Trophoblast cell (in vitro differentiated cells and primary cell): ENCODE results near the gene UBR7.
"Not testable (repeated sequence)": the region's sequence is repeated elsewhere in the genome, so short reads cannot be mapped to it uniquely, and the experiment has no call there.

Experiments
- DNase-seq, 2 donors: peaks; one replicate each; pipeline ENCODE4 v3.0.0-alpha.2; 2016
- H2AFZ ChIP-seq: 2 replicates; pipeline ENCODE4 v1.6.1; 2013; ENCODE audit warnings: low read length, moderate library complexity, mild to moderate bottlenecking; ENCODE audit not compliant: insufficient read depth, poor library complexity
- H2AK5ac ChIP-seq: 2 replicates; pipeline ENCODE4 v1.6.1; 2013; ENCODE audit warnings: mild to moderate bottlenecking, low read length
- H2BK120ac ChIP-seq: 2 replicates; pipeline ENCODE4 v1.6.1; 2013; ENCODE audit warnings: low read length, mild to moderate bottlenecking, moderate library complexity; ENCODE audit not compliant: insufficient read depth, poor library complexity
- H2BK12ac ChIP-seq: 2 replicates; pipeline ENCODE4 v1.6.1; 2013; ENCODE audit warnings: mild to moderate bottlenecking, low read length, moderate library complexity
- H2BK5ac ChIP-seq: 2 replicates; pipeline ENCODE4 v1.6.1; 2013; ENCODE audit warnings: low read length, low read depth, moderate library complexity, mild to moderate bottlenecking; ENCODE audit not compliant: poor library complexity
- H3K14ac ChIP-seq: 2 replicates; pipeline ENCODE4 v1.6.1; 2013; ENCODE audit warnings: mild to moderate bottlenecking, low read length
- H3K18ac ChIP-seq: 2 replicates; pipeline ENCODE4 v1.6.1; 2013; ENCODE audit warnings: mild to moderate bottlenecking, low read length
- H3K23ac ChIP-seq: 2 replicates; pipeline ENCODE4 v1.6.1; 2013; ENCODE audit warnings: low read length
- H3K27ac ChIP-seq: 2 replicates; pipeline ENCODE4 v1.5.1; 2013; ENCODE audit warnings: low read depth, mild to moderate bottlenecking, inconsistent platforms, low read length, moderate library complexity
- H3K27me3 ChIP-seq: 2 replicates; pipeline ENCODE4 v1.6.1; 2013; ENCODE audit warnings: inconsistent platforms, mild to moderate bottlenecking, low read length, moderate library complexity; ENCODE audit not compliant: insufficient read depth
- H3K36me3 ChIP-seq, 2 experiments: 1 replicate in 1 of 2; 2 replicates in 1 of 2; pipeline ENCODE4 v1.6.1; 2013; ENCODE audit warnings: low read length in 2 of 2, mild to moderate bottlenecking in 2 of 2, moderate library complexity in 1 of 2; ENCODE audit not compliant: insufficient read depth in 2 of 2, control insufficient read depth in 1 of 2
- H3K4ac ChIP-seq: 2 replicates; pipeline ENCODE4 v1.6.1; 2013; ENCODE audit warnings: low read depth, mild to moderate bottlenecking, low read length, moderate library complexity
- H3K4me1 ChIP-seq, 2 experiments: 1 replicate in 1 of 2; 2 replicates in 1 of 2; pipeline ENCODE4 v1.6.1; 2013; ENCODE audit warnings: low read length in 2 of 2, mild to moderate bottlenecking in 2 of 2, moderate library complexity in 1 of 2; ENCODE audit not compliant: insufficient read depth in 2 of 2, control insufficient read depth in 1 of 2
- H3K4me2 ChIP-seq: 2 replicates; pipeline ENCODE4 v1.6.1; 2013; ENCODE audit warnings: inconsistent platforms, mild to moderate bottlenecking, low read length, moderate library complexity
- H3K4me3 ChIP-seq: 2 replicates; pipeline ENCODE4 v1.5.1; 2013; ENCODE audit warnings: mild to moderate bottlenecking, low read depth, low read length, inconsistent platforms
- H3K79me1 ChIP-seq: one replicate; pipeline ENCODE4 v1.6.1; 2013; ENCODE audit warnings: low read length
- H3K79me2 ChIP-seq: 2 replicates; pipeline ENCODE4 v1.6.1; 2013; ENCODE audit warnings: low read length, mild to moderate bottlenecking; ENCODE audit not compliant: control insufficient read depth, insufficient read depth, poor library complexity
- H3K9ac ChIP-seq: 2 replicates; pipeline ENCODE4 v1.6.1; 2013; ENCODE audit warnings: mild to moderate bottlenecking, low read length
- H3K9me3 ChIP-seq: 2 replicates; pipeline ENCODE4 v1.6.1; 2013; ENCODE audit warnings: low read depth, mild to moderate bottlenecking, control low read depth, inconsistent platforms, low read length; ENCODE audit not compliant: insufficient read depth
- H4K12ac ChIP-seq: 2 replicates; pipeline ENCODE4 v1.6.1; 2013; ENCODE audit warnings: low read depth, mild to moderate bottlenecking, low read length, moderate library complexity
- H4K8ac ChIP-seq: 2 replicates; pipeline ENCODE4 v1.6.1; 2013; ENCODE audit warnings: low read depth, mild to moderate bottlenecking, low read length, moderate library complexity
- H4K91ac ChIP-seq: one replicate; pipeline ENCODE4 v1.6.1; 2013; ENCODE audit warnings: low read depth, mild to moderate bottlenecking, low read length, moderate library complexity
- WGBS: extraction: QIAGEN DNeasy Blood & Tissue Kit; methylation state at CpG from one replicate; pipeline ENCODE4 v1.1.7; 2013; ENCODE audit warnings: missing lambda C conversion rate; ENCODE audit not compliant: insufficient read length, insufficient coverage; ENCODE audit errors: extremely low coverage; 5-methylcytosine and 5-hydroxymethylcytosine counted together

The UBR7 gene

DNA sequence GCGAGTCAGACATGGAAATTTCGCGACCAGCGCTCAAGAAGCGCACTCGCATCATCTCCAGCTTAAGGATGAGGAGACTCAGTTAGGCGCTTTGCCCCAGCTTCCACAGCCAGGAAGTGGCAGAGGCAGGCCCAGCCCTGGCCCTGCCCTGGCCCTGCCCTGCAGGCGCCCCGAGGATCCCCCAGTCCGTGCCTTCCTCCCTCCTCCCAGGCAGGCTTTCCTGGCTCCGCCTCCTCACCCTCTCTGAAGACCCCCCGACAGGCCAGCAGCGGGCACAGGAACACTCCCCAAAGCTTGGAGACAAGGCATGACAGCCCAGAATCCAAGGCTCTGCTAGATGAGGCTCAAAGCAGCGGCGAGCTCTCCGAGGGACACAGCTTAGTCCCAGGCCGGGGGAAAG, 25.1 kb downstream of the UBR7 start:
- no peak overlapping the region for H2AFZ ChIP-seq
- no peak for DNase-seq
- no peak overlapping the region for H2BK12ac ChIP-seq
- no peak overlapping the region for H3K27ac ChIP-seq
- no peak overlapping the region for H2BK5ac ChIP-seq
- H3K4me1 ChIP-seq, result peaks cover 6 to 9% of the 10 kb centered on the region in 2 experiments
- H3K14ac ChIP-seq, result no peak overlapping the region
- H3K18ac ChIP-seq, result no peak overlapping the region
- H3K4ac ChIP-seq, result no peak overlapping the region
- no peak overlapping the region for H4K12ac ChIP-seq
- no peak overlapping the region for H3K4me2 ChIP-seq
- H3K79me1 ChIP-seq, result no peaks in the 10 kb centered on the region
- H3K79me2 ChIP-seq, result no peaks in the 10 kb centered on the region
- no peak overlapping the region for H4K8ac ChIP-seq
- H2BK120ac ChIP-seq, result no peak overlapping the region
- no peak overlapping the region for H3K9ac ChIP-seq
- no peaks in the 10 kb centered on the region for H3K9me3 ChIP-seq
- H2AK5ac ChIP-seq, result no peak overlapping the region
- no peak overlapping the region for H3K23ac ChIP-seq
- peak overlapping the region; percentile 28 for H3K4me3 ChIP-seq
- no peak overlapping the region for H4K91ac ChIP-seq
- H3K36me3 ChIP-seq, result peaks cover 2 to 9% of the 10 kb centered on the region in 2 experiments
- WGBS, result no CpG with 5 or more reads among the region's 17 CpGs
- H3K27me3 ChIP-seq, result no peaks in the 10 kb centered on the region

DNA sequence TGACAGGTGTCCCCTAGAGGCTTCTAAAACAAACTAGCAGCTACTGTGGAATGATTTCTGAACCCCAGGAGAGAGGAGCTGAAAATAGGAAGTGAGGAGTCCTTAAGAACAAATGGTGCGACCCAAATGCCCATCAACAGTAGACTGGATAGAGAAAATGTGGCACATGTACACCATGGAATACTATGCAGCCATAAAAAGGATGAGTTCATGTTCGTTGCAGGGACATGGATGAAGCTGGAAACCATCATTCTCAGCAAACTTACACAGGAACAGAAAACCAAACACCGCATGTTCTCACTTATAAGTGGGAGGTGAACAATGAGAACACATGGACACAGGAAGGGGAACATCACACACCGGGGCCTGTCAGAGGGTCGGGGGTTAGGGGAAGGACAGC, 26.0 kb downstream of the UBR7 start:
- not testable (repeated sequence) for H3K14ac ChIP-seq, H3K18ac ChIP-seq, H4K8ac ChIP-seq, H3K4me1 ChIP-seq, H3K9ac ChIP-seq, H3K36me3 ChIP-seq, H3K27ac ChIP-seq, H4K91ac ChIP-seq, H2BK5ac ChIP-seq, H2AK5ac ChIP-seq, H3K27me3 ChIP-seq, H2BK120ac ChIP-seq, H2AFZ ChIP-seq, H3K4me3 ChIP-seq, H4K12ac ChIP-seq, H3K79me1 ChIP-seq, H3K4me2 ChIP-seq, H2BK12ac ChIP-seq, DNase-seq, H3K4ac ChIP-seq, H3K79me2 ChIP-seq, H3K23ac ChIP-seq, H3K9me3 ChIP-seq
- no CpG with 5 or more reads among the region's 5 CpGs for WGBS

DNA sequence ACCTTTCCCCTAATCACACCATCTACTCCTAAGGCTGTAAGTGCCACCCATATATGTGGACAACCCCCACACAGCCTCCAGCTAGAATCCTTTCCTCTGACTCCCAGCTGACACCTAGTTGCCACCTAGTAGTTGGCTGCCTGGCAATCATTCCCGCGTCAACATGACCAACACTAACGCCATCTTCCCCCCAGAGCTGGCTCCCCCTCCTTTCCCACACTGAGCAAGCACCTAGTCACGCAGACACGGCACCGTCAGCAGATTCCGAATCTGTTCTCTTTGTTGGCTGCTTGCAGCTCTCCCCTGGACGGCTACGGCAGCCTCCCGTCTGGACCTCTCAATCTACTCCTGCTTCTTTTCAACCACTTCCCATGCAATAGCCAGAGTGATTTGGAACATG, 27.7 kb downstream of the UBR7 start:
- H3K14ac ChIP-seq, result no peak overlapping the region
- no peak overlapping the region for H2BK120ac ChIP-seq
- H2BK5ac ChIP-seq, result no peak overlapping the region
- no peak overlapping the region for H3K23ac ChIP-seq
- no peak overlapping the region for H2BK12ac ChIP-seq
- H3K4me3 ChIP-seq, result no peak overlapping the region
- H3K36me3 ChIP-seq, result peaks cover 0 to 1% of the 10 kb centered on the region in 2 experiments
- no peak overlapping the region for H2AFZ ChIP-seq
- H3K4me2 ChIP-seq, result no peak overlapping the region
- no peak overlapping the region for H3K18ac ChIP-seq
- no peaks in the 10 kb centered on the region for H3K9me3 ChIP-seq
- H3K4me1 ChIP-seq, result peaks cover 6 to 9% of the 10 kb centered on the region in 2 experiments
- no peak overlapping the region for H4K8ac ChIP-seq
- no peaks in the 10 kb centered on the region for H3K79me2 ChIP-seq
- DNase-seq, result peak; percentile 87 to 93
- H3K79me1 ChIP-seq, result no peaks in the 10 kb centered on the region
- H3K27me3 ChIP-seq, result no peaks in the 10 kb centered on the region
- no peak overlapping the region for H3K9ac ChIP-seq
- H2AK5ac ChIP-seq, result no peak overlapping the region
- no peak overlapping the region for H4K91ac ChIP-seq
- H3K27ac ChIP-seq, result no peak overlapping the region
- no peak overlapping the region for H4K12ac ChIP-seq
- H3K4ac ChIP-seq, result no peak overlapping the region
- WGBS, result no CpG with 5 or more reads among the region's 10 CpGs

DNA sequence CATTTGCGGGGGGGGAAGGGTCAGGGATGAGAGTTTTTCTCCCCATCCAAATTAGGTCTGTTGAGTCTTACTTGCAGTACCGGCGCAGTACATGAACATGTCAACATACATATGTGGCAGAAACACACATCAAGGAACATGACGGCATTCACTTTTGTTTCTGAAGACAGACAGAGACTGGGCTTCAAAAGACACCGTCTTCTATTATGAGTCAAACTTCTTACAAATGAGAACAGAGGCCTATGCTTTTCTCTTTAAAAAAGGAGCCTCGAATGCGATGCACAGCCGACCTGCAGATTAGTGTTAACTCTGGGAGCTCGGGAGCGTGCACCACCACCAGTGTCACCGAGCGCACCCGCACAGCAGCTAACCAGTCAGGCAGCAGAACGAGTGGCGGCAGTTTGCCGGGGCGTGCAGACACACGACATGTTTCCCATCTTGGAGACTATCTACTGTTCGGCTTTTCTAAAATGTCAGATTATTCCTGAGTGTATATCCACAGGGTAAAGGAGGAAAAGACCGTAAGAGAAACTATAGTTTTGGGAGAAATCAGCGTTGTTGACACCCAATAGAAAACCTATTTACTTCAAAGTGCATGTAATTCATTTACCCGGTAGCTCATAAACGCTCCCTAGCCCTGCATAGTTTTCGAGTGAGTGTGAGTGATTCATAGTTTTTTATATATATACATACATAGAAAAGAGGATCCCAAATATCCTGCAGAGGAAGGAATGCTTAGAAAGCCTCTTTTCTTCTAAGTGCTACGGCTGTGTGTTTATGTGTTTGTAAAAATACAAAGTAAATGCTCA, 33.0 kb downstream of the UBR7 start:
- H3K79me2 ChIP-seq, result no peaks in the 10 kb centered on the region
- no peak overlapping the region for H3K23ac ChIP-seq
- no peaks in the 10 kb centered on the region for H3K9me3 ChIP-seq
- no peak overlapping the region for H2AK5ac ChIP-seq
- no peak overlapping the region for H3K4ac ChIP-seq
- peaks cover 23 to 31% of the 10 kb centered on the region in 2 experiments for H3K36me3 ChIP-seq
- H2AFZ ChIP-seq, result no peak overlapping the region
- no peak overlapping the region for H4K12ac ChIP-seq
- H2BK5ac ChIP-seq, result no peak overlapping the region
- H3K9ac ChIP-seq, result no peak overlapping the region
- H3K27me3 ChIP-seq, result no peaks in the 10 kb centered on the region
- H3K14ac ChIP-seq, result no peak overlapping the region
- H2BK120ac ChIP-seq, result no peak overlapping the region
- no CpG with 5 or more reads among the region's 25 CpGs for WGBS
- no peak overlapping the region for H3K4me3 ChIP-seq
- no peak overlapping the region for H4K91ac ChIP-seq
- H3K79me1 ChIP-seq, result no peaks in the 10 kb centered on the region
- peaks cover 2 to 3% of the 10 kb centered on the region in 2 experiments for H3K4me1 ChIP-seq
- no peak overlapping the region for H3K18ac ChIP-seq
- no peak for DNase-seq
- H4K8ac ChIP-seq, result no peak overlapping the region
- no peak overlapping the region for H2BK12ac ChIP-seq
- no peak overlapping the region for H3K27ac ChIP-seq
- no peak overlapping the region for H3K4me2 ChIP-seq
